ENCODE data around the gene SPACA6. TPM values are rescaled to one million over a fixed set of nuclear protein-coding genes. Genes with fewer than 3 reads are reported as not detected.

The SPACA6 gene
- total and polyA plus RNA-seq, 9 of the 15 experiments (the other 6 are each of a cell fraction or from before 2014, with no cell fraction given), result 1.3 to 17.3 (median 6.2) TPM

DNA sequence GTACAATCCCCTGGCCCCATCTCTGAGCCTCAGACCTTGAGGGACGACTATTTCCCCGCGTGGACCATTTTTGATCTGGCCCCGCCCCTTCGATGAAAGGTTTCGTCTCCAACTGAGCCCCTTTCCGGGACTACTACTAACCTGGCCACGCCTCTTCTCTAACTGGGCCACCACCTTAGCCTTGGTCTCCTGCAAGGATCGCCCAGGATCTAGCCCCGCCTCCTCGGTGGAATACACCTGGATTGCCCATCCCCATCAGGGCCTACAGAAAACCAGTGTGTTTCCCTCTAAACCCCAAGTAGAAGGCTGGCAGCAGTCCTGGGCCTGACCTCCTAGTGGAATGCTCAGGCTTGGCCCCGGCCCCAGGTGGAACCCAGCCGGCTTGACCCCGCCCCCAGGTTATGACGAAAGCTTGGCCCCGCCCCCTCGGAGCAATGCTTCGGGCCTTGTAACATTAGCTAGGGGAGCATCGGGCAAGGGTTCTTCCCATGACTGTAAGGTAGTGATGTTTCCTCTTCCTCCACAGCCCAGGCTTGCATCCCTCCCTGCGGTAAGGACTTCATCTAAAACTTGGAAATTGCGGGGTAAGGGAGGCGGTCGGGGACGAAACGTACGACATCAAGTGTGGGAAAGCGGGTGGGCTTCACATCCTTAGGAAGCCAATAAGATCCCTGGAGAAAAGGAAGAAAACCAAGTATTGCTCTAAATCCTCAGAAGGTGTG lies 9.1 kb downstream of the SPACA6 start (continued):
- TF ChIP-seq, protein P1, sequence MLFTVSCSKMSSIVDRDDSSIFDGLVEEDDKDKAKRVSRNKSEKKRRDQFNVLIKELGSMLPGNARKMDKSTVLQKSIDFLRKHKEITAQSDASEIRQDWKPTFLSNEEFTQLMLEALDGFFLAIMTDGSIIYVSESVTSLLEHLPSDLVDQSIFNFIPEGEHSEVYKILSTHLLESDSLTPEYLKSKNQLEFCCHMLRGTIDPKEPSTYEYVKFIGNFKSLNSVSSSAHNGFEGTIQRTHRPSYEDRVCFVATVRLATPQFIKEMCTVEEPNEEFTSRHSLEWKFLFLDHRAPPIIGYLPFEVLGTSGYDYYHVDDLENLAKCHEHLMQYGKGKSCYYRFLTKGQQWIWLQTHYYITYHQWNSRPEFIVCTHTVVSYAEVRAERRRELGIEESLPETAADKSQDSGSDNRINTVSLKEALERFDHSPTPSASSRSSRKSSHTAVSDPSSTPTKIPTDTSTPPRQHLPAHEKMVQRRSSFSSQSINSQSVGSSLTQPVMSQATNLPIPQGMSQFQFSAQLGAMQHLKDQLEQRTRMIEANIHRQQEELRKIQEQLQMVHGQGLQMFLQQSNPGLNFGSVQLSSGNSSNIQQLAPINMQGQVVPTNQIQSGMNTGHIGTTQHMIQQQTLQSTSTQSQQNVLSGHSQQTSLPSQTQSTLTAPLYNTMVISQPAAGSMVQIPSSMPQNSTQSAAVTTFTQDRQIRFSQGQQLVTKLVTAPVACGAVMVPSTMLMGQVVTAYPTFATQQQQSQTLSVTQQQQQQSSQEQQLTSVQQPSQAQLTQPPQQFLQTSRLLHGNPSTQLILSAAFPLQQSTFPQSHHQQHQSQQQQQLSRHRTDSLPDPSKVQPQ (CRISPR knock-in tag; IDR thresholded peaks at IDR 0.05; ENCODE audit: borderline replicate concordance), result no peak
- TF ChIP-seq POLR3A (IDR thresholded peaks at IDR 0.05; ENCODE audit: borderline replicate concordance, extremely low read depth, insufficient read depth, insufficient read length) (no peak), HDAC3 (IDR thresholded peaks at IDR 0.05; ENCODE audit: borderline replicate concordance, partially characterized antibody) (no peak), RAD51 (IDR thresholded peaks at IDR 0.05; ENCODE audit: borderline replicate concordance, low read depth) (no peak), TRIM28 (IDR thresholded peaks at IDR 0.05) (no peak), HDGF (IDR thresholded peaks at IDR 0.05) (no peak), NR2C1 (IDR thresholded peaks at IDR 0.05) (0 out of 2 replicates have a peak, but pooled peaks have one; percentile 29), NR2C1 (tag; IDR thresholded peaks at IDR 0.05) (no peak), ZNF75A (CRISPR knock-in tag; IDR thresholded peaks at IDR 0.05) (no peak), ZNF24 (IDR thresholded peaks at IDR 0.05) (no peak), ZNF217 (CRISPR knock-in tag; IDR thresholded peaks at IDR 0.05) (no peak), TAL1 (IDR thresholded peaks at IDR 0.05) (no peak), PHTF2 (CRISPR knock-in tag; IDR thresholded peaks at IDR 0.05) (no peak), SAFB (IDR thresholded peaks at IDR 0.05; ENCODE audit: borderline replicate concordance, low read depth, low read length) (no peak), L3MBTL2 (IDR thresholded peaks at IDR 0.05) (peak; percentile 4; the same call in 1 of the 2 replicates), ZKSCAN1 (IDR thresholded peaks at IDR 0.05; ENCODE audit: low read depth, low read length) (no peak), MAX (CRISPR knock-in tag; IDR thresholded peaks at IDR 0.05) (no peak), HDAC1 (IDR thresholded peaks at IDR 0.05) (no peak; a peak in 1 of 4 replicates)
- TF ChIP-seq, protein P2, sequence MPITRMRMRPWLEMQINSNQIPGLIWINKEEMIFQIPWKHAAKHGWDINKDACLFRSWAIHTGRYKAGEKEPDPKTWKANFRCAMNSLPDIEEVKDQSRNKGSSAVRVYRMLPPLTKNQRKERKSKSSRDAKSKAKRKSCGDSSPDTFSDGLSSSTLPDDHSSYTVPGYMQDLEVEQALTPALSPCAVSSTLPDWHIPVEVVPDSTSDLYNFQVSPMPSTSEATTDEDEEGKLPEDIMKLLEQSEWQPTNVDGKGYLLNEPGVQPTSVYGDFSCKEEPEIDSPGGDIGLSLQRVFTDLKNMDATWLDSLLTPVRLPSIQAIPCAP (CRISPR knock-in tag; IDR thresholded peaks at IDR 0.05; ENCODE audit: borderline replicate concordance), result no peak
- TF ChIP-seq, protein P3, sequence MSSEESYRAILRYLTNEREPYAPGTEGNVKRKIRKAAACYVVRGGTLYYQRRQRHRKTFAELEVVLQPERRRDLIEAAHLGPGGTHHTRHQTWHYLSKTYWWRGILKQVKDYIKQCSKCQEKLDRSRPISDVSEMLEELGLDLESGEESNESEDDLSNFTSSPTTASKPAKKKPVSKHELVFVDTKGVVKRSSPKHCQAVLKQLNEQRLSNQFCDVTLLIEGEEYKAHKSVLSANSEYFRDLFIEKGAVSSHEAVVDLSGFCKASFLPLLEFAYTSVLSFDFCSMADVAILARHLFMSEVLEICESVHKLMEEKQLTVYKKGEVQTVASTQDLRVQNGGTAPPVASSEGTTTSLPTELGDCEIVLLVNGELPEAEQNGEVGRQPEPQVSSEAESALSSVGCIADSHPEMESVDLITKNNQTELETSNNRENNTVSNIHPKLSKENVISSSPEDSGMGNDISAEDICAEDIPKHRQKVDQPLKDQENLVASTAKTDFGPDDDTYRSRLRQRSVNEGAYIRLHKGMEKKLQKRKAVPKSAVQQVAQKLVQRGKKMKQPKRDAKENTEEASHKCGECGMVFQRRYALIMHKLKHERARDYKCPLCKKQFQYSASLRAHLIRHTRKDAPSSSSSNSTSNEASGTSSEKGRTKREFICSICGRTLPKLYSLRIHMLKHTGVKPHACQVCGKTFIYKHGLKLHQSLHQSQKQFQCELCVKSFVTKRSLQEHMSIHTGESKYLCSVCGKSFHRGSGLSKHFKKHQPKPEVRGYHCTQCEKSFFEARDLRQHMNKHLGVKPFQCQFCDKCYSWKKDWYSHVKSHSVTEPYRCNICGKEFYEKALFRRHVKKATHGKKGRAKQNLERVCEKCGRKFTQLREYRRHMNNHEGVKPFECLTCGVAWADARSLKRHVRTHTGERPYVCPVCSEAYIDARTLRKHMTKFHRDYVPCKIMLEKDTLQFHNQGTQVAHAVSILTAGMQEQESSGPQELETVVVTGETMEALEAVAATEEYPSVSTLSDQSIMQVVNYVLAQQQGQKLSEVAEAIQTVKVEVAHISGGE (CRISPR knock-in tag; IDR thresholded peaks at IDR 0.05), result peak in 1 of 3 experiments; percentile 14; a peak in 1 of 6 replicates
